Transverse colon (tissue), 4 donors: ENCODE results near the gene PPP1R2C. TPM values are rescaled to one million over a fixed set of nuclear protein-coding genes. Genes with fewer than 3 reads are reported as not detected.
A peak's percentile ranks its signal among the peaks of the same experiment; 100 is the strongest.

Experiments used
- DNase-seq: peaks from one replicate; pipeline ENCODE4 v3.0.0-alpha.2; 2019
- H3K27ac ChIP-seq, 4 donors: fragments of 200-600 bp; sonication (generic); 2 replicates each; pipeline ENCODE4 v1.5.1; 2016 to 2018; ENCODE audit warnings: inconsistent platforms in 4 of 4
- H3K27me3 ChIP-seq: fragments of 200-600 bp; sonication (generic); 2 replicates; pipeline ENCODE4 v1.5.1; 2017; ENCODE audit warnings: inconsistent platforms
- H3K36me3 ChIP-seq, 4 donors: fragments of 200-600 bp; sonication (generic); 2 replicates each; pipeline ENCODE4 v1.5.1; 2017 to 2019; ENCODE audit warnings: inconsistent platforms in 4 of 4
- H3K4me1 ChIP-seq, 4 donors: fragments of 200-600 bp; sonication (generic); 2 replicates each; pipeline ENCODE4 v1.5.1; 2017 to 2020; ENCODE audit warnings: inconsistent platforms in 4 of 4
- H3K4me3 ChIP-seq, 4 donors: fragments of 200-600 bp; sonication (generic); 1 replicate in 1 of 4; 2 replicates in 3 of 4; pipeline versions ENCODE4 v1.5.1 to v1.6.1; 2017 to 2019; ENCODE audit warnings: inconsistent platforms in 4 of 4
- H3K9me3 ChIP-seq, 2 donors: fragments of 200-600 bp; sonication (generic); 2 replicates each; pipeline ENCODE4 v1.5.1; 2017 to 2019; ENCODE audit warnings: inconsistent platforms in 2 of 2
- CTCF ChIP-seq, 5 experiments: fragments of 200-600 bp in 3 of 5; fragments of 450-650 bp in 2 of 5; sonication (generic) in 3 of 5; IDR thresholded peaks; 1 replicate in 2 of 5; 2 replicates in 3 of 5; pipeline ENCODE4 v1.5.1; 2016 to 2017; ENCODE audit warnings: antibody characterized with exemption in 5 of 5, inconsistent platforms in 3 of 5, mild to moderate bottlenecking in 2 of 5, moderate library complexity in 1 of 5
- EP300 ChIP-seq: sonication (generic); formaldehyde crosslinking; IDR thresholded peaks from one replicate; pipeline ENCODE4 v1.6.1; 2017; ENCODE audit warnings: antibody characterized with exemption, low read depth
- POLR2A ChIP-seq: fragments of 450-650 bp; IDR thresholded peaks from one replicate; pipeline ENCODE4 v1.6.1; 2016; ENCODE audit warnings: antibody characterized with exemption, mild to moderate bottlenecking, moderate library complexity
- POLR2AphosphoS5 ChIP-seq, 3 donors: sonication (generic); formaldehyde crosslinking; IDR thresholded peaks; one replicate each; pipeline ENCODE4 v1.6.1; 2016; ENCODE audit warnings: antibody characterized with exemption in 3 of 3
- WGBS, 2 donors: methylation state at CpG; one replicate each; pipeline ENCODE4 v1.1.5; 2018; ENCODE audit warnings: low coverage in 1 of 2; 5-methylcytosine and 5-hydroxymethylcytosine counted together
- in situ Hi-C, 4 donors: fragments of 200-750 bp; cut with MboI; loops; one replicate each; pipeline versions ENCODE4 v1.15.0 to v1.15.1; 2017; ENCODE audit warnings: low sequenced_read_pairs in 3 of 4, low pct_ligation_motif_present in 1 of 4, low pct_unique_long_range_greater_than_20kb in 1 of 4
- intact Hi-C: fragments of 100-400 bp; cut with DNase I; formaldehyde crosslinking; loops from one replicate; pipeline ENCODE4 v1.15.1; 2023; ENCODE audit warnings: low total_unique reads
- total RNA-seq, 4 donors: library from RNA; depleted of rRNA; stranded (reverse); fragments of >200 nt; gene quantifications; one replicate each; pipeline ENCODE4 v1.1.0, GENCODE V29; 2016

PPP1R2C gene
- total RNA-seq, result not detected

GRCh38 chrX:42778096-42778495, at the start of gene PPP1R2C:
TSS of gene PPP1R2C (minus strand) at chrX:42778163. CDS start at chrX:42778079, 84 bp downstream.
- Histone ChIP-seq H3K9me3 (no peaks in the 10 kb centered on the region), H3K36me3 (no peaks in the 10 kb centered on the region), H3K27ac (no peak within 1 kb of the TSS), H3K4me3 (no peak within 1 kb of the TSS), H3K27me3 (no peaks in the 10 kb centered on the region), H3K4me1 (no peaks in the 10 kb centered on the region)
- TF ChIP-seq CTCF (IDR thresholded peaks at IDR 0.05) (no peak), EP300 (no peak), POLR2A (no peak), POLR2AphosphoS5 (IDR thresholded peaks at IDR 0.05) (no peak)
- 68% methylated on average over 33 of the region's 33 CpGs; no CpG with 5 or more reads in 1 of the 2 donors for WGBS, 2 donors
- intact Hi-C loops, result no loop called here
- DNase-seq, result peak; percentile 7
- in situ Hi-C loops, result no loop called here

DNA sequence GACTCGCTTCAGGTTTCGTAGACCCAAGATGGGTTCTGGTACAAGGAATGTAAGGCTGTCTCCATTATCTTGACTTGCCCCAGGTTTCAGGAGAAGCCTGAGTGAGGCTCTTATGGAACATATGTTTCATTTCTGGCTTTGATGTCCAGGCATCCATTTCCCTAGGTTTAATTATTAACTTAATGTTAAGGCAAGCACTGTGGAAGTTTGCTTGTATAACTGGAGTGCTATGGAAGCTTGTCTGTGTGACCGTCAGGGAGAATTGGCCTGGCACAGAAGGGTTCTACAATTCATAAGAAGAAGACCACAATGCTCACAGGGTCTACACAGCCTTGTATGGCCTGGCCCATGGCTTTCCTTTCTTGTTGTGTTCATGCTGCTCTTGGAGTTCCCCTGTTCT, 47.2 kb upstream of the PPP1R2C start:
- H3K27ac ChIP-seq, result no peak overlapping the region
- TF ChIP-seq POLR2AphosphoS5 (IDR thresholded peaks at IDR 0.05), result no peak
- TF ChIP-seq EP300, result no peak
- no peak for TF ChIP-seq POLR2A
- TF ChIP-seq CTCF (IDR thresholded peaks at IDR 0.05), result no peak
- no peaks in the 10 kb centered on the region for H3K27me3 ChIP-seq
- no peaks in the 10 kb centered on the region for H3K9me3 ChIP-seq
- intact Hi-C loops (no loop called here), in situ Hi-C loops (no loop called here)
- H3K4me1 ChIP-seq, result no peaks in the 10 kb centered on the region
- 79% methylated on average over 3 of the region's 3 CpGs; no CpG with 5 or more reads in 1 of the 2 donors for WGBS, 2 donors
- no peak for DNase-seq
- no peaks in the 10 kb centered on the region for H3K36me3 ChIP-seq
- H3K4me3 ChIP-seq, result no peak overlapping the region

- no peaks in the 10 kb centered on the region for H3K36me3 ChIP-seq
- no peak for DNase-seq
- no peak overlapping the region for H3K4me3 ChIP-seq
- H3K27me3 ChIP-seq, result no peaks in the 10 kb centered on the region
- 86 to 96% methylated on average over 4 to 5 of the region's 5 CpGs for WGBS, 2 donors
- no peaks in the 10 kb centered on the region for H3K4me1 ChIP-seq
- TF ChIP-seq CTCF (IDR thresholded peaks at IDR 0.05) (no peak), POLR2A (no peak), EP300 (no peak), POLR2AphosphoS5 (IDR thresholded peaks at IDR 0.05) (no peak)
- no peaks in the 10 kb centered on the region for H3K9me3 ChIP-seq
- intact Hi-C loops, result no loop called here
- in situ Hi-C loops, result no loop called here
- no peak overlapping the region for H3K27ac ChIP-seq
Observed at GRCh38 chrX:42824541-42824940, 46.6 kb upstream of the PPP1R2C start.

DNA sequence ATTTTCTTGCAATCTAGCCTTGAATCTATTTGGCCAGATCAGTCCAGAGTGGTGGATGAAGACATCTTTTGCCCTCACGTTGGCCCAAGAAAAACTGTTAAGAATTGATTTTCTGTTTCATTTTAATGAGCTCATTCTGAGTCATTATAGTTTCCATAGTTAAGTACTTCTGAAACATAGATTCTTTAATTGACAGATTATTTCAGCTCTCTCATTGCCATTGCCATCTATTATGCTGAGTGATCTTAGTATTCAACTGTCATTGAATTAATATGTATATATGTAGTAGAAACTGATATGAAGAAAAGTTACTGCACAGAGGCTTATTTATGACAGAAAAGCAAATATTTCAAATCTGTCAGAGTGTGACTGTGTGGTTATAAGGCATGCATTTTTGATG, 45.5 kb upstream of the PPP1R2C start:
- no peaks in the 10 kb centered on the region for H3K9me3 ChIP-seq
- no peaks in the 10 kb centered on the region for H3K27me3 ChIP-seq
- H3K27ac ChIP-seq, result no peak overlapping the region
- H3K36me3 ChIP-seq, result no peaks in the 10 kb centered on the region
- H3K4me1 ChIP-seq, result no peaks in the 10 kb centered on the region
- TF ChIP-seq POLR2A (no peak), CTCF (IDR thresholded peaks at IDR 0.05) (no peak), EP300 (no peak), POLR2AphosphoS5 (IDR thresholded peaks at IDR 0.05) (no peak)
- no peak for DNase-seq
- 45% methylated on average over 1 of the region's 1 CpG; no CpG with 5 or more reads in 1 of the 2 donors for WGBS, 2 donors
- intact Hi-C loops, result no loop called here
- in situ Hi-C loops, result no loop called here
- H3K4me3 ChIP-seq, result no peak overlapping the region
